Measurements from ENCODE around the gene CMSS1.

Gene CMSS1

DNA sequence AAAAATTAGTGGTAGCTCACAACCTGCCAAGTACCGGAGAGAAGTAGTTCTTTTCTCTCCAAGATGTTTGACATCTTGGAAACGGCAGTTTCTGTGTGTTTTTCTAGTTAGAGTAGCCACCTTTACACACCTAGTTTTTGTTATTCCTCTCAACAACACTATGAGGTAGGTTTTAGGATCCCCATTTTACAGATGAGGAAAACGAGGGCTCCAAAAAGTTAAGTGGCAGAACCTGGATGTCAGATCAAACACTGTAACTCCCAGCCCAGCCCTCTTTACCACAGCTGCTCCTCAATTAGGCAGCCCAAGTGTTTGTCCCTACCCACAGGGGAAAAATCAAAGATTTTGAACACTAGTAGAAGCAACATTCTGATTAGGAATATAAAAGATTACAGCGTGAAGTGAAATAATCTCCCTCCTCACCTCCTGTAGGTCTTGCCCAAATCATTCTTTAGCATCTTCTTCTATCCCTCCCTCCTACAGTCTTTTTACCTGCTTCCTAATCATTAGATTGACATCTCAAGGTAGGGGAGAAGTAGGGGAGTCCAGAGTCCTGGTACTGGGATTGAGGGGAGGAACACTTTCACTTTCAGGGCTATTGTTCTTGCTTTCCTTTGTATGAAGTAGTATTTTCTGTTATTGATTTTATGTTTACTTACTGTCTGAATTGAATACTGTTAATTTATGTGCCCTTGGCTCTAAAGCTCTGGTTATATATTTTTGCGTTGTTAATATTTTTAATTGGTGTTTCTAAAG is 142.6 kb downstream of the CMSS1 start:
- no peak for DNase-seq (ENCODE audit: low spot score)

DNA sequence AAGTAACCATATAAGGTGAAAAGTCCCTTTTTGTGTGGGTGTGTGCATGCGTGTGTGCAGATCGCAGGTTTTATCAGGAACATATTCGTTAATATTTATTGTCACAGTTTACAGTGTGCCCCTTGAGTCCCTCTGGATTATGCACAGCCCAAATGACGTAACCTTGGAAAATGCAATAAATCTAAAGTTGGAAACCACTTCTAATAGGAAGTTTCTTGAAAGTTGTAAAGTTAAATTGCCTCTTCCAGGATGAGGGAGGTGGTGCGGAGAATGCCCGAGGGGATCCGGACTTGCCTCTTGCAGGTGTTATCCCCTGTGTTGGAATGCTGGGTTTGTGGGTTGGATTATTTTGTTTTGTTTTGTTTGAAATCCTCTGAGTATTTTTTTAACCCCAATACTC is 143.3 kb downstream of the CMSS1 start:
- DNase-seq (ENCODE audit: low spot score) = no peak

DNA sequence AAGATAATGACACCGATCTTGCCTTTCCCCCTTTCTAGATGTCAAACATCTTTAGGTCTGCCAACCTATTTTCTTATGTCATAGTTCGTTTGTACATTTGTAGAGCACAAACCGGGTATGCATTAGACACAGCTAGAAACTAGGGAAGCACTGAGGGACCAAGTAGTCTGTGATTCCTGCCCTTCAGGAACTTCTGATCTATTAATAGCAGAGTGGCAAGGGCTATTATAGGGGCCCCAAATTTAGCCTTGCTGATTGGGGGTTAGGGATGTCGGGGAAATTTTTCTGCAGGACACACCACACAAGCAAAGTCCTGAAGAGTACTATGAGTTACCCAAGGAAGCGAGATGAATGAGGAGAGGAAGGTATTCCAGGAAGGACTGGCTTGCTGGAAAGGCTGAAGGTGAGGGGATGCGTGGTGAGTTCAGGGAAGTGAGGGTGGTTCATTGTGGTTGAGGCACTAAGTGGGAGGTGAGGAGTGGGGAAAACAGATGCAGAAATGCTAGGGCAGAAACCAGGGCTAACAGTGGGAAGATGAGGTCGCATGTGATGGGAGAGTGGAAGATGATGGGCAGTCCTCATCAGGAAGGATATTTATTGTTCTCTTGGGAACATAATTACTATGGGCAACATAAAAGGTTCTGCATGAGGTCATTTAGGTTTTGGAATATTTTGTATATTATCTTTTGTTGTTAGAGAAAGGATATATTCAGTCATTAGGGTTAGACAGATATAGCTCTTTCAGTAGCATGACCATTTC is 144.3 kb downstream of the CMSS1 start:
- no peak for DNase-seq (ENCODE audit: low spot score)

DNA sequence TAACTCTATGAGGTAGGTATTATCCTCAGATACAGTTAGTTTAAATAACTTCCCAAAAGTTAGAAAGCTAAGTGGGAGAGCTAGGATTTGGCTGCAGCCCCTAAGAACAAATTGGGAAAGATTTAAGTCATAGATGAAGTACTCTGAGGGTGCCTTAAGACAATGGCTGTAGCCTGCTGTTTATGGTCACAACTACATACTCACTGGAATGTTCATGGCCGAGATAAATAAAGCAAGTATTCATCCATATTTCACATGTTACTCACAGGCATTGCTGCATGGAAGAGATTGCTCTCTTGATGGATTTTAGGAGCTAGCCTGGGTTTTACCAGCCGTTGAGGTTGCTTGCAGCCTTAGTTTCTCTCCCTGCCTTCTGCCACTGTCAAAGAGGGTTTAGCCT is 145.0 kb downstream of the CMSS1 start:
- DNase-seq (ENCODE audit: low spot score) = no peak

- no peak for DNase-seq (ENCODE audit: low spot score)
These were observed 147.4 kb downstream of the CMSS1 start for GRCh38 chr3:99965077-99965476.

GRCh38 chr3:99965681-99966408 is 148.2 kb downstream of the CMSS1 start:
- DNase-seq (ENCODE audit: low spot score) = no peak

DNA sequence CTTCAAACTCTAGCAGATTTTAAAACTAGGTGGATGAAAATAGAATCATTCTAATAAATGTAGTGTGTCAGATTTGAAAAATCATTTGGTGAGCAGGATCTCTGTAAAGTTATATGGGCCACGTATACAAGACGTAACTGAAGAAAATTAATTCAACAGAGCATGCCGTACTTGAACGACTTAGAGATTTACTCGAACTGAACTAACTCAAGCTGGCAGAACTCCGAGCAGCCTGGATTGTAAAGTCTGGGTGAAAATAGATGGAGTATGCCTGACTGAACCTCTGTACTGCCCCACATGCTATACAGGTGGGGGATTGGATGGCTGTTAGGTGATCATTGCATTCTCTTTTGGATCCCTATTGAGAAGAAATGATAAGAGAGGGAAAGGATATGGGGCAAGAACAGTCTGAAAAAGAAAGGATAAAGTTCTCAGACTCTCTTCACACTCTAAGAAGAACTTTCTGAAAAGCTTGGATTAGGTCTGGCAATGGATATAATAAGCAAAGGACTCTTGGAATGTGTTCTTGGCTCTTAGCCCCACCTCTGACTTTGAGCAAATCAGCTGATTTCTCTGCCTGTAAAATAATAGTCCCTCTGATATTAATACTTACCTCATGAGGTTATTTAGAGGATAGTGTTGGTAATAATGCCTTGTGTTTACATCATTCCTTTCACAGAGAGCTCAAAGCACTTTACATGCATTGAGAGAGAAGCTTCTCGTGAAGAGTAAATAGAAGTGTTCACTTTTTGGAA is 149.2 kb downstream of the CMSS1 start:
- no peak for DNase-seq (ENCODE audit: low spot score)

DNA sequence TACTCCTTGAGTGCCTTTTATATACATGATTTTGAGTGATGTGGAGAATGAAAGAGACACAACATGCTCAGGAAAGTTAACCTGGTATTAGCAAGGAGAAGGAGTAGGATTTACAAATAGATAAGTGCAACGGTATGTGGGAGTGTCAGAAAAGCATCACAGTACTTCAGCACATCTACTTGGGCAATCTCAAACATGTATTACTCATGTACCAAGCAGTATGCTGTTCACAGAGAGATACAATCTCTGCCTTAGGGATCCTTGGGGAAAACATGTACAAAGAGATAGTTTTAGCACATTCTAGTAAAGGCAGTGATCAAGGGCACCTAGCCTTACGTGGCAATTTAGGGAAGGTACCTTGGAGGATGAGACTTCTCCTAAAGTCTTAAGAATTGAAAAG is 150.1 kb downstream of the CMSS1 start:
- no peak for DNase-seq (ENCODE audit: low spot score)

GRCh38 chr3:99969136-99969535 is 151.5 kb downstream of the CMSS1 start:
- DNase-seq (ENCODE audit: low spot score) = no peak

DNA sequence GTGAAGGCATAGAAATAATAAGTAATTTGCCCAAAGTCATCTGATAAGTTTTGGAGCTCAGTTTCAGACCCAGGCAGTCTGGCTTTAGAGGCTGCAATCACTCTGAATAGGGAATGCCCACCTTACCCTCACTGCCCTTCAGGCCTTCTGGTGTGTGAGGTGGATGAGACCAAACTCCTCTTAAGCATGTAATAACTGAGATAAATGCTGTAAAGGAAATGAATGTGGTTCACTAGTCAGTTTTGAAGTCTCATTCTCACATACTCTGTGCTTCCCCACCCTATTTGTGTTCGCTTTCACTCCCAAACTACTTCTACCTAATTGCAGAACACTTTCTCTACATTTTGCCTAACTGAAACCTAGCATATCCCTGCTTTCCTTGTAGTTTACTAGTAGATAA is 152.5 kb downstream of the CMSS1 start:
- DNase-seq (ENCODE audit: low spot score) = no peak

DNA sequence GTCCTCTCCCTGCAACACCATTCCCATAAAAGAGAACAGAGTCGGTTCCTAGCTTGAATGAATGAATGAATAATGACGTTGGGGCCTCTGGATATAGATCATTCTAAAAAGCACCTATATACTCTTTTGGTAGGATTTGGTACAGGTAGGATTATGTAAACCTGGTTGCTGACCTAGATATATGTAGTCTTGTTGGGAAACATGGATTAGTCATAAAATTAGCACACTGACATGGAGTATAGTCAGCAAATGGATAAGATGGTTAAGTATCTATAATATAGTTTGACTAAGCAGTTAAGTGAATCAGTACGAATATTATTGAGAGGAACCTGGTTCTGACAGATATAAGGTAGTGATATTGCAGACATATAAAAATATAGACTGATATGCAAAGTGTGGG is 154.1 kb downstream of the CMSS1 start:
- no peak for DNase-seq (ENCODE audit: low spot score)

DNA sequence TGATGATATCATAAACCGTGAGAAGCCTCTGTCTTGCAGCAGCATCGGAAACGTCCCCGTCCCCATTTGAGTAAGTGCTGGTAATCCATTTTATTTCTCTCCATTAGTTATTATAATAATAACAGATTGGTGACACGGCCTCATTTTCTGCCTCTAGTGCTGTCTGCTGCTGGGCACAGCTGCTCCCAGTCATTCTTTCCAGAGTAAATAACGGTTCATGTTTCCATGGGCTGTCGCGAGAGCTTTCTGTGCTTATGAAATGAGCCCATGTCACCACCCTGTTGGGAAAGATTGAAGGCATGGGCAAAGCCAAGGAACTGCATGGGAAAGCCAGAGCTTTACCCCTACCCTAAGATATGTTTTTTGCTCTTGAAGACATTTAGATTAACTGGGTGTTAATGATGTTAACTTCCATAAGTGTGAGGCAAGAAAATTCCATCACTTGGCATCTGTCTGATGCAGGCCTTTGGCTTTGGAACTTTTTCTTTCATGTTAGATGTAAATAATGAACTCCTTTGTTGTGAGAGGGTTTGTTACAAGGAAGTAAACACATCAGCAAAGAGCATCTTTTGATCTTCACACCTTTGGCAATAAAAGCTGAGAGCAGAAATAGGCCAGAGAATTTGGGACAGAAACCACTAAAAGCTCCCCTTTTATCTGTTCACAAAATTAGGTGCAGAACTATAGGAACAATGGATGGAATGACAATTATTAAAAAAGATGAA is 154.9 kb downstream of the CMSS1 start:
- DNase-seq (ENCODE audit: low spot score) = no peak

DNA sequence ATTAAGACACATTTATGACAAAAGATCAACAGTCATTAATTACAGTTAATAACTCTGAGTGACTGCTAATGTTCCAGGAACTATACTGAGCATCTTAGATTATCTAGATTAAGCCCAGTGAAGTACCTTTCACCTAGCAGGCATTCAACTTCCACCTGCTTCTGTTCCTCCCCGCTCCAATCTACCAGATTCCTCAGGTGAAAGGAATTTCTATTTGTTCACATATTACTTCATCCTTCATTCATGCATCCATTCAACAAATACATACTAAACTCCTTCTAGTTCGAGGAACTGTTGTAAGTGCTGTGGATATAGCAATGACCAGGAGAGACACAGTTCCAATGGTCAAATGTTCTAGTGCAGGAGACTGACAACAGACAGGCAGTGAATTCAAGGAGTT is 157.3 kb downstream of the CMSS1 start:
- no peak for DNase-seq (ENCODE audit: low spot score)

- DNase-seq (ENCODE audit: low spot score) = no peak
These were observed 158.9 kb downstream of the CMSS1 start for GRCh38 chr3:99976584-99976983.

- no peak for DNase-seq (ENCODE audit: low spot score)
These were observed 160.6 kb downstream of the CMSS1 start for GRCh38 chr3:99978221-99978620.

- no peak for DNase-seq (ENCODE audit: low spot score)
These were observed 162.9 kb downstream of the CMSS1 start for GRCh38 chr3:99980606-99981005.

- no peak for DNase-seq (ENCODE audit: low spot score)
These were observed 163.5 kb downstream of the CMSS1 start for GRCh38 chr3:99981138-99981537.

DNA sequence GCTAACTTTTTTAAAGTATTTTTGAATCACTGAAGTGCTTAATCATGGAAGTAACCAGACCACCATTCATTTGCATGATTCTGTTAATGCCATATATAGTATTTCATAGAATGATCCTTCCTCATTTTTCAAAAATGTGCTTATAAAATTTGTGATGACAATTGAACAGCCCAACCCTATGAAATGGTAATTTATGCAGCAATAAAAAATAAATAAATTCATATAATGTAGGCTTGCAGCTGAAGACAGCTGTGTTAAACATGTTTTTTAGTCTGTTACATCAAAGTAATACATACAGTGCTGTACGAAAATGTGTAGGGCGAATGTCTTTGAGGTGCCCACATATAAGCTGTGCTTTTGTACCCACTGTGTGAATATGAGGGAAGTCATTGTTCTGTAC is 165.0 kb downstream of the CMSS1 start:
- DNase-seq (ENCODE audit: low spot score) = no peak

GRCh38 chr3:99984139-99984538 is 166.5 kb downstream of the CMSS1 start:
- DNase-seq (ENCODE audit: low spot score) = no peak

- no peak for DNase-seq (ENCODE audit: low spot score)
These were observed 167.0 kb downstream of the CMSS1 start for GRCh38 chr3:99984668-99985067.

DNA sequence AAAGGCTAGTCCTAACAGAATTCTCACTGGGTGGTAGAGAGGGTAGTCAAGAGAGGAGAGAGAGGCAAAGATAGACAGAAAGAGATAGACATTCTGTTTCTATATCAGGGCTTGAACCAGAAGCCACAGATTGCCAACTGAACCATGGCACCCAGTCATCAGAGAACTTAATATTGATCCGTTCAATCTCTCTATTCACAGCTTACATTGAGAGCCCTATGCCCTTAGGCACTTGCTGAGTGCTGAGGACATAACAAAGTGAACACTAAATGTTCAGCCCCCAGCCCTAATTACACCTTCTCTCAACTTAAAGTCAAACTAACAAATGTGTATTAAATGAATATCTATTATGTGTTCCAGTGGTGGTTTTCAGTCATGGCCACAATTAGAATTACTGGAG is 172.5 kb downstream of the CMSS1 start:
- DNase-seq (ENCODE audit: low spot score) = no peak

- DNase-seq (ENCODE audit: low spot score) = no peak
These were observed 179.6 kb downstream of the CMSS1 start for GRCh38 chr3:99997293-99997692.

Measured in HuH-7 (cell line).